GM18873 (cell line): ENCODE measurements around the gene AKAP7.
"Not testable (repeated sequence)": the region's sequence is repeated elsewhere in the genome, so short reads cannot be mapped to it uniquely, and the experiment has no call there.

ENCODE experiments used
- ATAC-seq: cut with Tn5 transposase; IDR thresholded peaks from one replicate; pipeline ENCODE4 v1.9.1; 2021; ENCODE audit warnings: mild to moderate bottlenecking, moderate library complexity, moderate number of reproducible peaks; ENCODE audit not compliant: unreplicated experiment, low FRiP score

AKAP7 gene

GRCh38 chr6:131135244-131136020, at the start of gene AKAP7:
TSS of gene AKAP7 (plus strand) at chr6:131135467. CDS start at chr6:131135764, 297 bp downstream.
- ATAC-seq, result peak; percentile 75

- not testable (repeated sequence) for ATAC-seq
Observed at GRCh38 chr6:131090339-131090738, 44.9 kb upstream of the AKAP7 start.

DNA sequence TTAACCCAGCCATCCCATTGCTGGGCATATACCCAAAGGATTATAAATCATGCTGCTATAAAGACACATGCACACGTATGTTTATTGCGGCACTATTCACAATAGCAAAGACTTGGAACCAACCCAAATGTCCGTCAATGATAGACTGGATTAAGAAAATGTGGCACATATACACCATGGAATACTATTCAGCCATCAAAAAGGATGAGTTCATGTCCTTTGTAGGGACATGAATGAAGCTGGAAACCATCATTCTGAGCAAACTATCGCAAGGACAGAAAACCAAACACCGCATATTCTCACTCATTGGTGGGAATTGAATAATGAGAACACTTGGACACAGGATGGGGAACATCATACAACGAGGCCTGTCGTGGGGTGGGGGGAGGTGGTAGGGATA, 43.3 kb upstream of the AKAP7 start:
- not testable (repeated sequence) for ATAC-seq

DNA sequence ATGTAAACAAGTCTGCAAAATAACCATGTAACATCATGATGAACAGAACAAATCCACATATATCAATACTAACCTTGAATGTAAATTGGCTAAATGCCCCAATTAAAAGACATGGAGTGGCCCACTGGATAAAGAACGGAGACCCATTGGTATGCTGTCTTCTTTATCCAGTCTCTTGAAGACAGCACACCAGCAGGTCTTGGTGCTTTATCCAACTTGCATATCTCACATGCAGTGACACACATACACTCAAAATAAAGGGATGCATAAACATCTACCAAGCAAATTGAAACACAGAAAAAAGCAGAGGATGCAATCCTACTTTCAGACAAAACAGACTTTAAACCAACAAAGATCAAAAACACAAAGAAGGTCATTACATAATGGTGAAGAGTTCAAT, 41.9 kb upstream of the AKAP7 start:
- ATAC-seq, result no peak

GRCh38 chr6:131096786-131097185, 38.5 kb upstream of the AKAP7 start:
- ATAC-seq, result no peak

- ATAC-seq, result no peak
Observed at GRCh38 chr6:131101911-131102680, 33.2 kb upstream of the AKAP7 start.

DNA sequence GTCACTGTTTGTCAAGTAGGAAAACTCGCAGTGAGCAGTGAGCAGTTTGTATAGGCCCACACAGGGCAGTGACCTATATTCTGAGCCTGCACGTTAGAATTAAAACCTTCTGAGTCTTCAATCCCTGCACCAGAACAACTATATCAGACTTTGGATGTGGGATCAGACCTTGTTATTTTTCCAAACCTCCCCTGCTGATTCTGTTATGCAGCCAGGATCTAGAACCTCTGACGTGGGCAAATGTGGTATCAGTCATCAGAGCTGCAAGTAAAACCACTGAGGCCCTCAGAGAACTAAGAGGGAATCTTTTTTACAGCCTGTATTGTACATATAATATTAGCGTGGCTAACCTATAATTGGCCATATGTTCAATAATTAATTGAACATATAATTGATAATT, 32.0 kb upstream of the AKAP7 start:
- ATAC-seq, result no peak

DNA sequence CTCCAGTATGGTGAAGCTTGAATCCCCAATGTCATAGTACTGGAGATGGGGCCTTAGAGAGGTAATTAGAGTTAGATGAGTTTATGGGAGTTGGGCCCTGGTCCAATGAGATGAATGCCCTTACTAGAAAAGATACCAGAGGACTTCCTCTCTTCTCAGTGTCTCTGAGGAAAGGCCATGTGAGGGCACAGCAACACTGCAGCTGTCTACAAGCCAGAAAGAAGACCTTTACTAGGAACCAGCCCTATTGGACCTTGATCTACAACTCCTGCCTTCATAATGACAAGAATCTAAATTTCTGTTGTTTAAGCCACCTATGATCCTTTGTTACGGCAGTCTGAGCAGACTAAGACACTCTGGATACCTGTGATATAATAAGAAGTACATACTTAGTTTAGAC, 31.4 kb upstream of the AKAP7 start:
- no peak for ATAC-seq

- ATAC-seq, result no peak
Observed at GRCh38 chr6:131107151-131107550, 28.1 kb upstream of the AKAP7 start.

DNA sequence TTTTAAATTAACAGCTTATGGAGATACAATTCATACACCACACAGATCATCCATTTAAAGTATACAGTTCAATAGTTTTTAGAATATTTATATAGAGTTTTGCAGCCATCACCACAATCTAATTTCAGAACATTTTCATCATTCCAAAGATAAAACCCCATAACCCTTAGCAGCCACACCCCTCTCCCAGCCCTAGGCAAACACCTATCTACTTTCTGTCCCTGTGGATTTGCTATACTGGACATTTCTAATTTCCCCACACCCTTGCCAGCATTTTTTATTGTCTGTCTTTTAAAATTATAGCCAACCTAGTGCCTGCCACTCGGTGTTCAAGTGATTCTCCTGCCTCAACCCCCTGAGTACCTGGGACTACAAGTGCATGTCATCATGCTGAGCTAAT, 23.0 kb upstream of the AKAP7 start:
- ATAC-seq, result no peak

GRCh38 chr6:131115651-131116050, 19.6 kb upstream of the AKAP7 start:
- ATAC-seq, result no peak

GRCh38 chr6:131116321-131116720, 18.9 kb upstream of the AKAP7 start:
- no peak for ATAC-seq

DNA sequence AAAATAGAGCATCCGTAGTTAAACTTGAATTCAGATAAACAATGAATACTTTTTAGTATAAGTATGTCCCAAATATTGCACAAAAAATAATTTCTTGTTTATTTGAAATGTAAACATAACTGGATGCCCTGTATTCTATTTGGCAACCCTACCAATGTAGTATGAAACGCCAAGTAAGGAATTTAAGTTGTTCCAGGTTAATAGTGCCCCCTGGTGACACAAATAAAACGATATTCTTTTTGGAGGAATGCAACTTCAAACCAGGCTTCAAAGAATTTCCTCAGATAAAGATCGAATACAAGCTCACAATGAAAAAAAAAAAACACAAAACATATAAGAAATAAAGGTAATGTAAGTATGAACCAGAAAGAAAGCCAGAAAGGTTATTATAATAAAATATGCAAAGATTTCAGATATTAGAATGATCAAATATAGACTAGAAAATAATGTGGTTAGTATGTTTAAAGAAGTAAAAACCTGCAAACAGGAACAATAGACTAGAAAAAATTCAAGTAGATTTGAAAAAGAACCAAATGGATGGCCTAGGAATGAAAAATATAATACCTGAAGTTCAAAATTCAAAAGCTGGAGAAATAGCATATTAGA, 18.4 kb upstream of the AKAP7 start:
- no peak for ATAC-seq

DNA sequence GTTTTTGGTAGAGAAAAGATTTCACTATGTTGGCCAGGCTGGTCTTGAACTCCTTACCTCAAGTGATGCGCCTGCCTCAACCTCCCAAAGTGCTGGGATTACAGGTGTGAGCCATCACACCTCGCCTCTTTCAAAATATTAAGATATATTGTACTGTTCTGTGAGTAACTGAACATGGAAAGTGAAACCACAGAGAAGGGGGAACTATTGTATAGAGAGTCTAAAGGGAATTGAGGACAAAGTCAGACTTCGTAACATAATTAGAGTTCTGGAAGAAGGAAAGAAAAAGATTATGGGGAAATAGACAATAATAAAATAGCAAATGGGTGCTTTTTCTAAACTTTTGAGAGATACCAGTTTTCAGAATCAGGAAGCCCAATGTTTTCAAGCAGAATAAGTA, 17.4 kb upstream of the AKAP7 start:
- ATAC-seq, result no peak

GRCh38 chr6:131122007-131122406, 13.3 kb upstream of the AKAP7 start:
- ATAC-seq, result no peak

- no peak for ATAC-seq
Observed at GRCh38 chr6:131122516-131122915, 12.8 kb upstream of the AKAP7 start.

DNA sequence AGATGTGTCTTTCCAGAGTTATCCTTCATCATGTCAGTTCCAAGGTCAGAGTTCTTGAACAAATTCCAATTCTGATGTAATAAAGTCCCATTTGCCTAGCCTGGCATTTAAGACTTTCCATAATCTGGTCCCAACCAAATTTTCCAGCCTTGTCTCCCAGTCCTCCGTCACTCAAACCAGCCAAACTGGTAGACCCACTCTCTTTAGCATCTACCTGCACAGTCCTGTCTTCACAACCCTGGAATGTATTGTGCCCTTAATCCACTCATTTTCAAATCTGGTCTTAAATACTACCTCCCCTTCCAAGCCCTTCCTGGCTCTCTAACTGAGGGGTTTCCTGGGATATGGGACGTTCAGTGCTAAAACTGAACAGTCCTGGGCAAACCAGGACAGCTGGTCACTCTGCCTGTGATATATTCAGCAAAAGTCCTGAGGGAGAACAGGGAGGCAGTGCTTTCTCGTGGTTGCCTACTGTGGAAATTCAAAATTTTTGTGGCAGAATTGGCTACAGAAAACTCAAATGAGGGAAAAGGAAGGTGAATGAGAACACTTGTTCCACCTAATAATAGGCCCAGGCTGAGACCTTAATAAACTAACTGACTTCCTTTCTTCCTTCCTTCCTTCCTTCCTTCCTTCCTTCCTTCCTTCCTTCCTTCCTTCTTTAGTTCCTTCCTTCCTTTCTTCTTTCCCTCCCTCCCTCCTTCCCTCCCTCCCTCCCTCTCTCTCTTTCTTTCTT, 10.8 kb upstream of the AKAP7 start:
- no peak for ATAC-seq

GRCh38 chr6:131125431-131125830, 9.8 kb upstream of the AKAP7 start:
- no peak for ATAC-seq

- no peak for ATAC-seq
Observed at GRCh38 chr6:131129689-131130553, 5.3 kb upstream of the AKAP7 start.

DNA sequence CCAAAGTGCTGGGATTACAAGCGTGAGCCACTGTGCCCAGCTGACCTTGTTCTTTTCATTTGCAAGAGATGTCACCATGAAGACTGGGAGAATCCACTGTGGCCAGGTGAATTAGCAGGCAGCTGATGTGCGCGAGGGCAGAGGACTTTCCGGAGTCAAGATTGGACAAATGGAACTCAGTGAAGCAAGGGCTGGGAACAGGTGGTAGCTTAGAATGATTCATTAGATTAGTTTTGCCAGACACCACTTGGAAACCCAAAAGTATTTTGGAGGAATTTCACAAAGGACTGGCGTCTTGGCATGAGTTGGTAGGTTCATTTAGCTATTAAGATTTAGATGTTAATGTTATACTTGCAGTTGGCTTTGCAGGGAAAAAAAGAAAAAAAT, 4.7 kb upstream of the AKAP7 start:
- no peak for ATAC-seq
